IPS-NIHi11 (cell line): ENCODE data around the gene TRIM58.

ENCODE experiments used
- DNase-seq: peaks from one replicate; pipeline ENCODE4 v3.0.0; 2012; ENCODE audit warnings: mixed read lengths, low spot score

TRIM58 gene

DNA sequence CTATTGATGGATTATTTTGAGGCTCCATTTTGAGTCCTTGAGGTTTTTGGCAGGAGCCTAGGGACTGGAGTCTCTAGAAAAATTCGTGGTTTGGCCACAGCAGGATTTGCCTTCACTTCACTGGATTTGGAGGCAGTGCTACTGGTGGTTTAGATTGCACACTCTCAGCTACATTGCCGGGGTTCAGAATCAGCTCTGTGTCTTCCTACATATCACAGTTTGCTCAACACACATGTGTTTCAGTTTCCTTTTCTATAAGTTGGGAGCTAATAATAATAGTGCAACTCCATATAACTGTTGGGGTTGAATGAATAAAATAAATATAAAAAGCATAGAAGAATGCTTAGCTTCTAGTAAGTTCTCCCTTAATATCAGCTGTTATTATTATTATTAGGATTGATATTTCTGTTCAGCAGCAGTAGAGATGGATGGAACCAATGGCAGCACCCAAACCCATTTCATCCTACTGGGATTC, 38.2 kb downstream of the TRIM58 start, which contains the start of gene OR2W3:
TSS of gene OR2W3 (plus strand) at position 425 of the 475 bp plus-strand sequence. CDS start at position 425, 0 bp downstream.
- DNase-seq = no peak

DNA sequence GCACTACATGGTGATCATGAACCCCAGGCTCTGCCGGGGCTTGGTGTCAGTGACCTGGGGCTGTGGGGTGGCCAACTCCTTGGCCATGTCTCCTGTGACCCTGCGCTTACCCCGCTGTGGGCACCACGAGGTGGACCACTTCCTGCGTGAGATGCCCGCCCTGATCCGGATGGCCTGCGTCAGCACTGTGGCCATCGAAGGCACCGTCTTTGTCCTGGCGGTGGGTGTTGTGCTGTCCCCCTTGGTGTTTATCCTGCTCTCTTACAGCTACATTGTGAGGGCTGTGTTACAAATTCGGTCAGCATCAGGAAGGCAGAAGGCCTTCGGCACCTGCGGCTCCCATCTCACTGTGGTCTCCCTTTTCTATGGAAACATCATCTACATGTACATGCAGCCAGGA, 39.0 kb downstream of the TRIM58 start:
- DNase-seq = no peak

DNA sequence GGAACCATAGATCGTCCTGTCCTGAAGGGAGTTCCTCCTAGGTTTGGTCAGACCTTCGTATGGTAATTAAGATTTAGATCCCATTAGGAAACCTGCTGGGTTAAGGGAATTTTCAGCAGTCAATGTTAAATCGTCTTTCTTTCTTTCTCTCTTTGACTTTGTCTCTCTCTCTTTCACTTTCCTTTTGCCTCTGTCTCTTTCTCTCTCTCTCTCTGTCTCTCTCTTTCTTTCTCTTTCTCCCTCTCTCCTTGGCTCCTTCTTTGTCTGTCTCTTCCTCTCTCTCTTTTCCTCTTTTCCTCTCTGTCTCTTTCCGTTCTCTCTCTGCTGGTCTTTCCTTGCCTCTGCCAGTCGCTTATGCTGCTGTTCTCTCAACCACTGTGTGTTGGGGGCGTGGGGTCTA, 47.1 kb downstream of the TRIM58 start:
- no peak for DNase-seq

DNA sequence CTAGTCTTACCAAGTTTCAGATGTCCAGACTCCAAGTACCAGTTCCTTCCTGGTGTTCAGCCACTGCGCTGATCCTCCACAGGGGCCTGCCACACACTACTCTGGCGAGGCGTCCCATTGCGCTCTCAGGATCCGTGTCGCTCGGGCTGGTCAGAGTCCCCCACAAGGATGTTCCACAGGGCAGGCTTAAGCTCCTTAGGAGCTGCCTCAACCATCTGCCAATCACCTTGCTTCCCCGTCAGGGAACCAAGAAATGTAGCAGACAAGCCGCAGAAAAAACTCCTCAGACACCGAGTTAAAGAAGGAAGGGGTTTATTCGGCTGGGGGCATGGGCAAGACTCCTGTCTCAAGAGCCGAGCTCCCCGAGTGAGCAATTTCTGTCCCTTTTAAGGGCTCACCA, 48.2 kb downstream of the TRIM58 start:
- DNase-seq = no peak

- no peak for DNase-seq
Observed at GRCh38 chr1:247905910-247906503, 49.0 kb downstream of the TRIM58 start.

- no peak for DNase-seq
Observed at GRCh38 chr1:247906504-247907047, 49.6 kb downstream of the TRIM58 start.

DNA sequence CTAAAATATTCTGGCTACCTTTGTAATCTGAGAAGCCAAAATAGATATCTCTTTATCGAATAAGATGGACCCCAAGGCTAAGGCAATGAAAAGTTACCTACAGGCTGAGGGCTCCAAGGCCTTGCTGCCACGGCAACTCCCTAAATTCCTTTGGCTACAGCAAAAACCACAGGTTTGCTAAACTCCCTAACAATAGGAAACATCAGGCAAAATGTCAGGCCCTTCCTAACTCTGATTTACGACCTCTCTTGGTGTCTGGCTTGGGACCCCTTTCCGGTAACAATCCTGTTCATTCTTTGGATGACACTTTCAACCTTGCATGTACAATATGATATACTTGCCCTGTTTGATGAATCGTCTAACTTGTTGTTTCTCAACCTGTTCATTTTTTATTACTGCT, 51.8 kb downstream of the TRIM58 start:
- no peak for DNase-seq

GRCh38 chr1:247913786-247914185, 56.8 kb downstream of the TRIM58 start:
- DNase-seq = no peak

DNA sequence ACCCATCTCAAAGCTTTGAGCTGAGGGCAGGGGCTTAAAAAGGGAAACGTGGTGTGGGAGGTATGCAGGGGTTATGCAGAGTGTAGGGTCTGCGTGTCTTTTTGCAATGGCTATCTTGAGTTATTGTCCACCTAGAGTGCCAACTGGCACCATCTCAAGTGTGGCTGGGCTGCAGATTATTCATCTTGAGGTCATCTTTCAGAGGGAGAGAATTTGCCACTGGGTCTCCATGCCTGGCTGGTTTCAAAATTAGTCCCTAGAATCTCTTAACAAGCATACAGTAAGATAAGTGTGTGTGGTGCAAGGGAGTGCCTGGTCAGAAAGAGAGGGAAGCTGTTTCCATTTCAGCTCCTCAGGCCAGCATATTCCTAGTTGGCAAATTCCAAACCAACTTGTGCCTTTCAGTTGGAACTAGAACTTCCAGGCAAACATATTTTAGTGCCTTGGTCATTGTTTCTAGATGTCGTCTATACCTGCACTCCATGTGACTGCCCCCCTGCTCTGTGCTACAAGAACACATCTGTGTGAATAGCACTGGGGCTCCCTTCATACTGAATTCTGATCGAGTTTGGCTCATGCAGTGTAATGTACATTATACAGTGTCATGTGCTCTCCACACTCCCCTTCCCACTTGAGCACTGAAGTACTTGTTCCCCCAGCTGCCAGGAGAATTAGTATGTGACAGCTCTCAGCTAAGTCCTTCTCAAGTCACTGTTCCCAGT, 58.1 kb downstream of the TRIM58 start:
- DNase-seq = no peak

DNA sequence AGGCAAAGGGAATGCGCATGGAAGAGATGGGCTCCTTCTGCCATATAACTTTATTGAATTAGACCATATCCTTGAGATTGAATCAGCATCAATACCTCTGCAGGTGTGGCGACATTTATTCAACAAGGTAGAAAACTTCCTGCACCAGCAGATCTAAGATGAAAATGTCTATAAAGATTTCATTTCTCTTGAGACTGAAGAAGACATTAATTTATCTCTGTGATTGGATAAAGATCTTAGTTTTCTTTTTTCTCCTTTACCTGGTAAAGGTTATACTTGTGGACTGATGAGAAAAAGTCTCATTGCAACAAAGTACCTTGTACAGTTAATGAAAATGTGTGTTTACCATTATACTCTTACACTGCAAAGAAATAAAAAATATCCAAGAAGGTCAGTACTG, 63.0 kb downstream of the TRIM58 start, which contains the start of gene OR2T8:
TSS of gene OR2T8 (plus strand) at position 301 of the 400 bp plus-strand sequence. CDS start 766 bp downstream, outside the sequence.
- DNase-seq = no peak

DNA sequence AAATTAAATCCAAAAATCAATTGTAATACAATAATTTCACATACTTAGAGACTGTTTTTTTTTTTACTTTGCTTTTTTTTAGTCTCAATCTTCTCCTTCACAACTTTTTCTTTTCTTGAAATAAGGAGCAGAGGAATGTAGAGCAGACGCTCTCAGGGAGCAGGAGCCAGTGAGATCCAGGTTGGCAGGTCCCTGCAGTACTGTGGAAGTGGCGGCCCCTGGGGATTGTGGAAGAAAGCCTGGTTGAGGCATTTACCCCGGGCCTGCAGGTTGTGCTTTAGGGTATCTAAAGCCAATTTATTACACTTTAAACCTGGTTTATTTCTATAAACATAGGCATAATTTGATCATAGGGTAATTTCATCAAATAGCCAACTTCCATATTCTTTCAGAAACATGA, 67.0 kb downstream of the TRIM58 start:
- DNase-seq = no peak

- no peak for DNase-seq
Observed at GRCh38 chr1:247924868-247925267, 67.9 kb downstream of the TRIM58 start, which contains the start of gene OR2AJ1. TSS of gene OR2AJ1 (plus strand) at chr1:247924889. CDS start at chr1:247933769, 8,880 bp downstream.
